GM12873 (cell line): ENCODE measurements around the gene RBFOX1.

Source experiments
- TF ChIP-seq, protein P1 (sequence below): IDR thresholded peaks from 2 replicates; pipeline ENCODE4 v1.5.1; 2012; ENCODE audit warnings: low read depth, mild to moderate bottlenecking, moderate library complexity, low read length, control low read depth; ENCODE audit not compliant: insufficient read depth; ENCODE audit errors: missing control alignments

The RBFOX1 gene

DNA sequence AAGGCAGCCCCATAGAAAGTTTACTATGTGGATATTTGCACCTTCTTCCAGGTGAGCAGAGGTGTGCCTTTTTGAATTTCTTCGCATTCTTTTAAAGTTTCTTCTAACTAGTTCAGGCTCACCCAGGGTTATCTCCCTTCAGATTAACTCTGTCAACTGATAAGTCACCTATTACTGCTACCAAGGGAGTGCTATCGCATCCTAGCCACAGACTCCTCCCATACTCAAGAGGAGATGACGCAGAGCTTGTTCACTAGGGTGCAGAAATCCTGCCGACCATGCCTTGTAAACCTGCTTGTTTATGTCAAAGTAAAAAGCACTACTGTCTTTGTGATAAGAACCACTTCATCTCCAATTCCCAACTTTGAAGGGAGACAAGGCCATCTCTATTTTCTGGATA lies 390.1 kb downstream of the RBFOX1 start:
- TF ChIP-seq, protein P1, sequence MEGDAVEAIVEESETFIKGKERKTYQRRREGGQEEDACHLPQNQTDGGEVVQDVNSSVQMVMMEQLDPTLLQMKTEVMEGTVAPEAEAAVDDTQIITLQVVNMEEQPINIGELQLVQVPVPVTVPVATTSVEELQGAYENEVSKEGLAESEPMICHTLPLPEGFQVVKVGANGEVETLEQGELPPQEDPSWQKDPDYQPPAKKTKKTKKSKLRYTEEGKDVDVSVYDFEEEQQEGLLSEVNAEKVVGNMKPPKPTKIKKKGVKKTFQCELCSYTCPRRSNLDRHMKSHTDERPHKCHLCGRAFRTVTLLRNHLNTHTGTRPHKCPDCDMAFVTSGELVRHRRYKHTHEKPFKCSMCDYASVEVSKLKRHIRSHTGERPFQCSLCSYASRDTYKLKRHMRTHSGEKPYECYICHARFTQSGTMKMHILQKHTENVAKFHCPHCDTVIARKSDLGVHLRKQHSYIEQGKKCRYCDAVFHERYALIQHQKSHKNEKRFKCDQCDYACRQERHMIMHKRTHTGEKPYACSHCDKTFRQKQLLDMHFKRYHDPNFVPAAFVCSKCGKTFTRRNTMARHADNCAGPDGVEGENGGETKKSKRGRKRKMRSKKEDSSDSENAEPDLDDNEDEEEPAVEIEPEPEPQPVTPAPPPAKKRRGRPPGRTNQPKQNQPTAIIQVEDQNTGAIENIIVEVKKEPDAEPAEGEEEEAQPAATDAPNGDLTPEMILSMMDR = no peak

DNA sequence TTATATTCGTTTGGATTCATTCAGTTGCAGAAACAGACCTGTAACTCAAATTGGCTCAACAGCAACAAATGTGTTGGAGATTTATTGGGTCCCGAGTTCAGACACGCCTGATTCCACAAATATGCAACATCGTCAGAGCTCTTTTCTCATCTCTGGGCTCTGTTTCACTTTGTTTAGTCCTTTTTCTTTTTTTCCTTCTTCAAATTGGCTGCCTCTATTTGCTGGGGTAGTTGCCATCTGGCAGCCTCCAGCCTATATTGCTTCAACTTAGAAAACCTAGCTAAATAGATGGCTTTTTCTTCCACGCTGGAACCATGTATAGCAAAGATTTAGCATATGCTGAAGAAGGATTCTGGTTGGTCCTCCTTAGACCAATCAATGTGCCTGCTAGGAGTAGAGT lies 398.5 kb downstream of the RBFOX1 start:
- TF ChIP-seq, protein P1 = no peak

DNA sequence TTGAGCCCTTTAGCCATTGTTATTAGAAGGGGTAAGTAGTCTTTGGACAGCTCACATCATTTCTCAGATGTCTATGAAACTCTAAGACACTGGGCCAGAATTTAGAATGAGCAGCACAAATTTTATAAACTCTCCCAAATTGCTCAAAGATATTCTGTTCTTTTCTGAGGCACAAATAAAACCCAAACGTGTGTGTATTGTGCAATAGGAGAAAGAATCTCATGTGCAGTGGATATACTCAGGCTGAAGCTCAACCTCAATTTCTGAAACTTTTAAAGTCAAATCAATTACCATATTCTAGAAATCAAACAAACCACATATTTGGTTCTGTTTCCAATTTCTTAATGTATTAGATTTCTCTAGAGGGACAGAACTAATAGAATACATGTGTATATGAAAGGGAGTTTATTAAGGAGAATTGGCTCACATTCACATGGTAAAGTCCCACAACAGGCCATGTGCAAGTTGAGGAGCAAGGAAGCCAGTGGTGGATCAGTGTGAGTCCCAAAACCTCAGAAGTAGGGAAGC lies 403.6 kb downstream of the RBFOX1 start:
- TF ChIP-seq, protein P1 = no peak

DNA sequence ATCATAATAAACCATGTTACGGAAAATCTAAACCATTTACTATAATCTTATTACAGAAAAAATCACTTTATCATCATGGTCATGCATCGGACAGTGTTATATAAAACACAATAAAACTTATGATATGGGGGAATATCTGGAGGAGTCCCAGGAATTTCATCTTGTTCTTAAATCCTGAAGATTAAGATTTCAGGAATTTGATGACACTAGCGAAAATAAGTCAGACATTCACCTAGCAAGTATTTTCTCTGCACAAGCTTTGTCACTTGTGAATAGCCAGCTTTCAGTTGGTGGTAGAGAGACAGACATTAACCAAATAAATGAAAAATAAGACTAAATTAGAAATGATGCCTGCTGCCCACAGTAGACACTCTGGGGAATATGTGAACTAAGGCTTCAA lies 410.0 kb downstream of the RBFOX1 start:
- TF ChIP-seq, protein P1 = no peak

DNA sequence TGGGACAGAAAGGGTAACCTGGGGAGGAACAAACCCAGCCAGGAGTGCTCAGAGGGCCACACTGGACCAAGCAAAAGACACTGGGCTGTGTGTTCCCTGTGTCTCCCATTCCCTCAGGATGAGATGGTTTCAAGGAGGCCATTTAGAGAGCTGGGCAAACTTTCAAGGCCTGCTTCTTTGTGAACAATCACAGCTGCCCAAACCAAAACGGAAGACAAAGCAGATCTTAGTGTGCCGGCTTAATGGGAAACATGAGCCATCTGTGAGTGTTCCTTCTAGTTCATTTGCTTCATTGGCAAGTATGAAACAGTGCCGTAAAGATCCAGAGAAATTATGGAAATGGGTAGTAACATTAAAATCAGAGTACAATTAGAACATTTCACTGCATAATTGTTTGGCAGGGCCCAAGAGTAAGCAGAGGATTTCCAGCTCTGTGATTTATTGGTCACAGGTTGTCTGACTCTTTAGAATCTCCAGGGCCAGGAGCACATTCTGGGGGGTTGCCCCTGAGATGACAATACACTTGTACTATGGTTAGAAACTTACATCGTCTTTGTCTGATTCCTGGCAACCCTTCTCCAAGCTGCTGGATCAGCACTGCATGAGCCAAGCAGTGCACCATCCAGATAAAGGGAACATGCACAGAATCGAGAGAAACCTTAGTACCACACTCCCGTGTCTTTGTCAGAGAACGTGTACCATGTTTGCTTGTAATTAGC lies 412.1 kb downstream of the RBFOX1 start:
- TF ChIP-seq, protein P1 = no peak

DNA sequence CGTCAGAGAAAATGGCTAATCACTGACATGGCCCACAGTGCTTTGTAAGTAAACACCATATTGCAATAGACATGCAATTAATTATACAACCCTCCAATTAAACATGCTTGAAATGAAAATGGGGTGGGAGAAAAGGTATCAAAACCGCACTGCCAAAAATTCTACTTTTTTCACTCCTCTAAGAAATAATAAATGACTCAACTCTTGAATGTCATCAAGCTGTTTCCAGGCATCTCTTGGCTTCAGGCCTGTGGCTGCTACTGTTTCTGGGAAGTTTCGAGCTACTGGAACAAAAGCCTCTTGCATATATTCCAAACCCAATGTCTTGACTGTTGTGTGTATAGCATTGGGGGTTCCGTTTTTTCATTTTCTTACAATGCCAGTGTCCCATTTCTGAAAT lies 412.6 kb downstream of the RBFOX1 start:
- TF ChIP-seq, protein P1 = no peak

DNA sequence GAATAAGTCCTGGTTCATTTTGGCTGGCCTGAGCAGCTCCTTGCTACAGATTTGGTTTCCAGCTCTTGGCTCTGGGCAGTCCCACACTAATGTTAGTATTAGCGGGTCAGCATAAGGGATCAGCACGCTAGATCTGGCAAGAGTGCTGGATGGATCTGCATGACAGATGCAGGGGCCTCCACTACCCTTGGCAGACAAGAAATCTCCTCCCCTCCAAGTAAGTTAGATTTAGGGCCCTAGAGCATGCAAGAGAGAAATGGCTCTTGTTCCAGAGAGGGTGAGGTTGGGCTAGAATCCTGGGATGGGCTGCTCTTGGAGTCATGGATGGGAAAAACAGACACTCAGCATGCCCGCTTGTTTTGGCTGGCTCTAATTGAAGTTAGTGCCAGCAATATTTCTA lies 414.3 kb downstream of the RBFOX1 start:
- TF ChIP-seq, protein P1 = no peak
